Dermis blood vessel endothelial cell (primary cell): ENCODE results near the gene IFT122. TPM values are rescaled to one million over a fixed set of nuclear protein-coding genes. Genes with fewer than 3 reads are reported as not detected.
"Not testable (repeated sequence)": the region's sequence is repeated elsewhere in the genome, so short reads cannot be mapped to it uniquely, and the experiment has no call there.

ENCODE experiments used
- DNase-seq: peaks from one replicate; pipeline ENCODE4 v3.0.0; 2010
- total RNA-seq: library from RNA; depleted of rRNA; stranded (reverse); fragments of >200 nt; gene quantifications from 2 replicates; pipeline ENCODE4 v1.2.3, GENCODE V29; 2014

Gene IFT122
- total RNA-seq, 1 donor from 2014 or later: 28.4 TPM

DNA sequence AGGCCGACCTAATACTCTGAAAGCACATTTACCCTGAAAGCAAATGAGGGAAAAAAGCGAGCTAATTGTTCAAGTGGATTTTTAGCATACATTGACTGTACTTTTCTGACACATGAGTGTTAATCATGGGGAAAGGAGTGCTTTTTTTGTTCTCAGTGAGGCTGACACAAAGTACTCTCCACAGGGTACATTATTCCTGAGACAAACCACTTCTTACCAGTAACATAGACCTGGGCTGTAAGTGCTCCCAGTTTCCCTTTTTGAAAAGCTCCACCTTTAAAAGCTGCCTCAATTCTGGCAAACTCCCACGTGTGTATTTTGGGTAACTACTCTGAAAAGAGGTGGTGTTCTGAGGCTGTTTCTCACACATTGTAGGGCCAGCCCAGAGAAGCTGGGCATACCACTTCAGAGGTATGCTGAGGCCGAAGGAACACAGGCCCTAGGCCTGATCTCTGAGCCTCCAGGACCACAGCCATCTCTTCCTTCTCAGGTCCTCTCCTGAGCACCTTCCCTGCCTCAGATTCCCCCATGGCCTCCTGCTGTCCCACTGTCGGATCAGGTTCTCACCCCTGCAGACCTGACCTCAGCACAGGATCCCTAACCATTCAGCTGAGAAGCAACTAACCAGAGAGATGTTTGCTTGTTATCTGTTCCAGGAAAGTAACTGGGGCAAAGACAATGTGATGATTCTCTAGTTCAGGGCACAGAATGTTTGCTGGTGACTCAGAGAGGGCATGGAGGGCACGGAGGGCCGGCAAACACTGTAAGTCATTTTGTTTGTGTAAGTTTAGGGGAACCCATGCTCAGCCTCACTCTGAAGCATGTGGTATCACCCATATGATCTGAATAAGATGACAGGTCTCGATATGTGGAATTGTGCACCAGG is 58.8 kb downstream of the IFT122 start:
- peak; percentile 15 for DNase-seq

DNA sequence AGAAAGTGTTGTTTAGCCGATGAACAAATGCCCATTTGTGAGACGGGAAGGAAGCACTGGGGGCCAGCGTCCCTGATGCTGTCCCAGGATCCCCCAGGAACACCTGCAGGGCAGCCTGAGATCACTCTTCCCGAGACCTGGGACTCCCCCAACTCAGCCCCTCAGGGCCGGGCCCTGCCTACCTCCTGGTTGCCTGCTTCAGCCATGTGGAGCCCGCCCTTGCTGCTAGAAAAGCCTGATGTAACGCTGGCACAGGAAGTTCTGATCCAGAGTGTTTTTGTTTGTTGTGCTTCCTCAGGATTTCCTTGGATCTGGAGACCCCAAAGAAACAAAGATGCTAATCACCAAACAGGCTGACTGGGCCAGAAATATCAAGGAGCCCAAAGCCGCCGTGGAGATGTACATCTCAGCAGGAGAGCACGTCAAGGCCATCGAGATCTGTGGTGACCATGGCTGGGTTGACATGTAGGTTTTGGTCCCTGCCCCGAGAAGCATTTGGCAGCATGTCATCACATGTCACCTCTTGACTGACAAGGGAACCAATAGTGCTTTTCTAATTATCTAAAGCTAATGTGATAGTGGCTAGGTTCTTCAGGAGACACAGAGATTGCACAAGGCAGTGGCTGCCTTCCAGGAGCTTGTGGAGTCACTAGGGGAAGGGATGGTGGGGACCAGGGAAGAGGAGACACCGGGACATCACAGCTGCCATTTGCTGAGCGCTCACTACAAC is 59.7 kb downstream of the IFT122 start:
- peak; percentile 85 for DNase-seq

DNA sequence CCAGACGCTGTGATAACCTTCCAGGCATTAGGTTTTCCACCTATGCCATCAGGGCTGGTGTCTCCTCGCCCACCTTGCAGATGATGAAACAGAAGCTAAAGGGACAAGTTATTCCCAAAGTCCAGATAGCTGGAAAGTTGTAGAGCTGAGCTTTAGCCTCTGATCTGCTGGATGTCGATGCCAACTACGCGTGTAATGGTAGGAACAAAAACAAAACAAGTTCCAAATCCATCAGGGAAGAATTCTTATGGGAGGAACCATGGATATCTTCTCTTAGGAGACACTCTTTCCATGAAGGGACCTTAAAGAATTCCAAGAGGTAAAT is 60.3 kb downstream of the IFT122 start:
- DNase-seq: peak; percentile 19

DNA sequence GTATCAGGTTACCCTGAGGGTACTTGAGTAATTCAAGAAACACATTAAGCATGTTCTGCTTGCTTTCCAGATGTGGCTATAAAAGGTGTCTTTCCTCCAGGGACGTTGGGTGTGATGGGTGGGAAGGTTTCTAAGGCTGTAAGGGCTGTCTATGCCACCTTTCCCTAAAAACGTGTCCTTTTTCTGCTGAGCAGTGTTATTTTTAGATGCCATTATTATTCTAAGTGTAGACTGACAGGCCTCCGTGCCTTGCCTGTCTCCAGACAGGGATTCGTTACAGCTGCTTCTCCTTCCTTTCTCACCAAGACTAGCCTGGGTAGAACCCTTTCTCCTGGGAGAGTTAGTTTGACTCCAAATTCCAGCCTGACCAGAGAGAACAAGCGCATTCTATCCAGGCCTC is 61.6 kb downstream of the IFT122 start:
- DNase-seq: no peak

DNA sequence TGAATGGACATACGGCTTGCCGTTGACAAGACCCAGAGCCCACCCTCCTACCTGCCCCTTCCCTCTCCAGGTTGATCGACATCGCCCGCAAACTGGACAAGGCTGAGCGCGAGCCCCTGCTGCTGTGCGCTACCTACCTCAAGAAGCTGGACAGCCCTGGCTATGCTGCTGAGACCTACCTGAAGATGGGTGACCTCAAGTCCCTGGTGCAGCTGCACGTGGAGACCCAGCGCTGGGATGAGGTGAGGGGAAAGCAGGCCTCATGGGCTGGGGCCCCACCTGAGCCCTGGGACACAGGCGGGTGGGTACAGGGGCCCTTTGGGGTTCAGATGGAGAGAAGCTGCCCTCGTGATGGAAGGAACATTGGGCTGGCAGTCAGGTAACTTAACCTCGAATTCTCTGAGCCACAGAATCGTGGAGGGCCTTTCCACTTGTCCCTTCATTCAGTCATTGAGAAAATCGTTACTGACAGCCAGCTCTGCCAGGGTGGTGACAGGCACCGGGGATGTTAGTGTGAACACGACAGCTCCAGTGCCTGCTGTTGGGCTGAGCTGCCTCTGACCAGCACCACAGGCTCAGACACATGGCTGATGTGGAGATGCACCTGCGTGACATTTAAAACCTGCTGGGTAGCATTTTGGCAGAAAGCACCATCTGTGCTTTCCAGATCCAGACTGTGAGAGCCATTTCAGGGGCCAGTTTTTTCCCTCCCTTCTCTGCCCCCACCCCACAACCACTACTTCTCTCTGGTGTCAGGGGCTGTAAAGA is 62.8 kb downstream of the IFT122 start:
- no peak for DNase-seq

DNA sequence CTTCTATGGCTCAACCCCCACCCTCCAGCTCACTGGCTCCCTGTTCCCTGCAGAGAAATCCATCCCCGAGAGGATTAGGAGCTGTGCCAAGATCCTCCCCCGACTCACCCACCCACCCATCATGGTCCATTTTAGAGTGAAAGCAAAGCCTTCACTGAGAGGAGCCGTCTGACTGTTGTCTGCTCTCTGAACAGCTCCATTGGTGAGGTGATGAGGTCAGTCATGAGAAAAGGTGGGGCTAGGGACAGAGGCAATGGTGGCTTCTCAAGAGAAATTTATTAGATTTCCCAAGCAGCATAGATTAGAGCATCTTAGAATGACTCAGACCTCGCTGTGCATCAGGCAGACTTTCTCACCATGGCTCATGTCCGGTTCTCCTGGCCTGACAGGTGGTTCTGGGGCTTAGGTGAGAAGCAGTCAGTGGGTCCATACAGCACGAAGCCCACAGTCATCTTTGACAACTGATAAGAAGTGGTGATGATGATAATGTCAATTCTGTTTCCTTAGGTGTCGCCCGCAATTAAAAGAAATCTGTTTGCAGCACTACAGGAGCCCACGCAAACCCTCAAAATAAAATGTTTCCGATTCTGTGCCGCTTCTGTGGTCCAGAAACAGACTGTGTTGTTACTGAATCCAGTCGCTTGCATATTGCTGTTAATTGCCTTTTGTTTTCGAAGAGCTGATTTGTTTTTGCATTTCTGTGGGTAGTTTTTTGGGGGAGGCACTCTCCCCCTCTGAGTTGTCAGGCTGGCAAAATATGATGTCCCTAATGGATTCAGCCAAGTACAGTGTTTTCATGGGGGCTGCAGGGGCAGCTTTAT is 63.7 kb downstream of the IFT122 start:
- DNase-seq: no peak

DNA sequence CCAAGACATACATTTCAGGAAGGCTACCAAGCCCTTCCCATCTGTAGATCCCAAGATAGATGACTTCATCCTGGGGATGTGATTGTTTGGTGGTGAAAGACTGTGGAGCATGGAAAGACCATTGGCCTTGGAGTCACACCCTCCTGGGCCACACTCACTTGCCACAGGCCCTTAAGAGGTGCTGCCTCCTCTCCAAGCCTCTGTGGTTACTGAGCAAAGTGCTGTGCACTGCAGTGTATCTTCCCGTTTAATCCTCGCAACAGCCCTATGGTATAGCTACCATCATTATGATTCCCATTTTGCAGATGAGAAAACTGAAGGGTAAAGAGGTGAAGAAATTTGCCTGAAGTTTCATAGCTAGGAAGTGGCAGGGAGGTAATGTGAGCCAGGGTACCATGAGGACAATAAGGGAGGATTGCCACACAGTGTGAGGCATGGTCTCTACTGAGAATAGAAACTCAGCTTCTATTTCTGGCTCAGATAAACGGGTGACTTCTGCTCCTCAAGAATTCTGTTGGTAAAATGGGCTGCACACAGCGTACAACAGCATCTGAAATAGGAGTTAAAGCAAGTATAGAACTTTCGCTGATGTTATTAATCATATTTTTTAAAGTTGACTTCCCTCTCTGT is 64.6 kb downstream of the IFT122 start:
- no peak for DNase-seq

DNA sequence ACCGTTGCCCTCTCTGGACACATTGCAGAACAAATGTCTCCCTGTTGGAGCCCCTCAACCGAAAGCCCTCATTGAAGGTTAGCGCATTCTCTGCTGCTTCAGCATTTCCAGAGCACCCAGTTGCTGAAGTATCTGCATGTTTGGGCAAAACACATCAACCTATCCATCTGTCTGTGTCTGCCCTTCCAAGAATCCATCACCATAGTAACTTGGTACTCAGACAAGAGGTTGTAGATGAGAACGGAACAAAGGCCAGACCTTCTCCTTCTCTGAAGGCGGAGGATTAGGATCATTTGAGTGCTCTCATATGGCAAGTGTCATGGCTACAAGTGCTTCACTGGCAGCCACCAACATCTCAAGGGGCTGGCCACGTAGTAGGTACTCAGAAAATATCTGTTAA is 65.3 kb downstream of the IFT122 start:
- DNase-seq: no peak

DNA sequence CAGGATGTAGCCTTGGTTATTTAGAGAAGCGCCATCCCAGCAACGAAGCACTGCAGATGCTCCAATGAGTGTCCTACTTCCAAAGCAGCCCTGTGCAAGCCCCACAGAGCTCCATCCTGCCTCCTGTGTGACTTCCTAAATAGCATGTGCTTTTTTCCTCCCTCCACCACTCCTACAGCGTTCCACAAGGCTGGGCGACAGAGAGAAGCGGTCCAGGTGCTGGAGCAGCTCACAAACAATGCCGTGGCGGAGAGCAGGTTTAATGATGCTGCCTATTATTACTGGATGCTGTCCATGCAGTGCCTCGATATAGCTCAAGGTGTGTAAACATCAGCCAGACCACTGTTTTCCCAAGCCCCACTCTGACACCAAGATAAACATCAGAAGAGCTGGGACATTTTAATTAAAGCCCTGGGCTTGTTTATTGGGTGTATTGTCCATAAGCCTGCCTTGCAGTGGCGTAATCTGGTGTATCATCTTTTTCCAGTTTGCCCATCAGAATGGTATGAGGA is 66.3 kb downstream of the IFT122 start:
- no peak for DNase-seq

DNA sequence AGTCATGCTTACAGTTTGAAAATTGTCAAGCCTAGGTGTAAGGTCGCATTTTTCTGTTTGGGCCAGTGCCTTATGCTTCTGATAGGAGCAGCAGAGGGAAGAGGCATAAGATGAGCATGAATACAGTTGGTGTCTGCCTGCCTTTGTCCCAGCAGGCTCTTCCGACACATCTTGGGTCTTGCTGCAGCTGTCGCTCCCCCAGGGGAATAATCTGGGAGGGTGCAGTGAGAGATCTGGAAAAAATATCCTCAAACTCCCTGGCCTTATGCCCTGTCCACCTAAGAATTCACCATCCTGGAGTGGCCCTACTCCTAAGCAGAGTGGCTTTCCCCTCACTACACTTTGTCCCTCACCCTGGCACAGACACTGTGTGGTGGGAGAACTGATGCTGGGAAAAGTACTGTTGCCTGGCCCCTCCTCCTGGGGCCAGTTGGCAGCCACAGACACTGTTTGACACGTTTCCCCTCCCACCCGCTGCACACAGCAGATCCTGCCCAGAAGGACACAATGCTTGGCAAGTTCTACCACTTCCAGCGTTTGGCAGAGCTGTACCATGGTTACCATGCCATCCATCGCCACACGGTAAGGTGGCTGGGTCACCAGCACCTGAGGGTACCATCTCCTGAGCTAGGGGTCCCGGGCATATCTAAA is 67.3 kb downstream of the IFT122 start:
- peak; percentile 71 for DNase-seq

DNA sequence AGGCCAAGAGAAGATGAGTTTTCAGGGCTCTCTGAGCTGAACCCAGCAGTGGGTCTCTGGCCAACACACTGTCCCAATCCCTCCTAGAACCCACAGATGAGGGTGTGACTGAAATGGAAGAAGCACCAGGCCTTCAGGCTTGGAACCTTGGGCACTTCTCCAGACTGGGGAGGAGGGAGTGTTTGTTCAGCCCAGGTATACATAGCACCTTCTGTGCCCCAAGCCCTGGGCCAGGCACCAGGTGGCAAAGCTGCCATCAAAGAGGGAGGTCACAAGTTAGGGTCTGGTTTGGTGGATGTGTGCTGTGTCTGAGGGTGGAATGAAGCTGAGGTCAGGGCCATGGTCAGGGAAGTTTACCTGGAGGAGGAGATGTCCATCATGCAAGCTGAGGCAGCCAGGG is 72.6 kb downstream of the IFT122 start:
- DNase-seq: no peak

DNA sequence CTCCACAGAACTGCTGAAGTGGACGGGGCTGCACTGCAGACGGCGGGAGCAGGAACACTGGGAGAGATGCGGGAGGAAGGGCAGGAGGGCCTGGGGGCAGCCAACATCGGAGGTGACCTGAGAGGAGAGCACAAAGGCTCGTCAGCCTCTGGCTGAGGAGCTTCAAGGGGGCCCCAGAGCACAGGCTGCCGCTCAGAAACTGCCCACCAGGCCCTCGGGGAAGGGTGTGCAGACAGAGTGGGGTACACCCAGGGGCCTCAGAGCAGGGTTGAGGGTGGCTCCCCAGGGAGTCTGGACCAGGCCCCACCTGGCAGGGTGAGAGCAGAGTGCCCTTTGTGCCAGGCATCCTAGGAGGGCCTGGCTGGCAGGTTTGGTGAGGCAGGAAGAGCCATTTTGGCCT is 73.7 kb downstream of the IFT122 start:
- DNase-seq: no peak

DNA sequence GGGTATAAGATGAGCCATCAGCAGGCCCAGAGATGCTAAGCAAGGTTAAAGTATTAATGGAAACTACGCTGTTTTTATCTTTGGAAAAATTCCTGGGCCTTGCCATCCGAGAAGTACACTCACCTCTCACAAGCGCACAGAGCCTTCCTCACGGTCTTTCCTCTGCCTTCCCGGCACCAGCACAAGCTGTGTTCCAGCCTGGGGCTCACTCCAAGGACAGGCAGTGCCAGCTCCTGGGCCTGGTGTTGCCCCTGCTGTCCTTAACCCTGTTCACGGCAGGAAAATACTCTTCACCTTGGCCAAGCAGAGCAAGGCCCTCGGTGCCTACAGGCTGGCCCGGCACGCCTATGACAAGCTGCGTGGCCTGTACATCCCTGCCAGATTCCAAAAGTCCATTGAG is 74.1 kb downstream of the IFT122 start:
- no peak for DNase-seq

DNA sequence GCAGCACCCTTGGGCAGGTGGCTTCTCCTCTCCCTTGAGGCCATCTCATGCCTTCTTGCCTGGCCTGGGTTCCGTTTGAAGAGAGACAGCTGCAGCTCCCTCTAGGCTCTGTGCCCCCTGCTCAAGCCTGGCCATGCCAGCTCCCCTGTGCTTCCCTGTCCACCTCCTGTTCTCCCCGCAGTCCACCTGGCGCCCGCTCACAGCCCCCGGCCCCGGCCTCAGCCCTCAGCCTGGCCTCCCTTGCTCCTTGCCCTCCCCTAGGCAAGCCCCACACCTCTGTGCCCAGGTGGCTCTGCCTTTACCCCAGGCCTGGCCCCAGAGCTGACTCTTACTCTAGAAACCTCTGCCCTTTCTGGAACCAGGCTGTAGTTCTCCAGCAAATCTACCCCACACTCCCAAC is 74.5 kb downstream of the IFT122 start:
- DNase-seq: no peak

DNA sequence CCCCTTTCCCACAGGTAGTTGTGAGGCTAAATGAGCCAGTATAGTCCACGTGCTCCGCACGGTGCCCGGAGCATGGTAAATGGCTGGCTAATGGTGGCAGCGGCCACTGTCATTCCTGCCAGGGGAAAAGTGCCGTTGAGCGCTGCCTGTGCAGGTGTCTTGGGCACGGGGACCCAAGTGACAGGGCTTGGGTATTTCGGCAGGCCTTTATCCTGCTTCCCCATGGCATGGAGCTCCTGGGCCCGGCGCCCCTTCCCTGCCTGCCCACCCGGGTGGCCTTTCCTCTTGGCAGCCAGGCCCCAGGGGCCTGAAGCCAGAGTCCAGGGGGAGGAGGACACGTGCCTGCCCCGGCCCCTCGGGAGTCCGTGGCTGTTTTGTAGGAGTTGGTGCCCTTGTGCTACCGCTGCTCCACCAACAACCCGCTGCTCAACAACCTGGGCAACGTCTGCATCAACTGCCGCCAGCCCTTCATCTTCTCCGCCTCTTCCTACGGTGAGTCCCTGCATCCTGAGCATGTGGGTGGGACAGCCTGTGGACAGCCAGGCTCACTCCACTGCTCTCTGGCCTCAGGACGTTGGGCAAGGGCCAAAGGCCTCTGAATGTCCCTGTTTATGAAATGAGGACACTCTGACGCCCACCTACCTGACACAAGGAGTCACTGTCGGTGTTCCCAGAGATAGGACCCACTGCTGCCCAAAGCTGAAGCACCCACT is 75.2 kb downstream of the IFT122 start:
- DNase-seq: not testable (repeated sequence)

DNA sequence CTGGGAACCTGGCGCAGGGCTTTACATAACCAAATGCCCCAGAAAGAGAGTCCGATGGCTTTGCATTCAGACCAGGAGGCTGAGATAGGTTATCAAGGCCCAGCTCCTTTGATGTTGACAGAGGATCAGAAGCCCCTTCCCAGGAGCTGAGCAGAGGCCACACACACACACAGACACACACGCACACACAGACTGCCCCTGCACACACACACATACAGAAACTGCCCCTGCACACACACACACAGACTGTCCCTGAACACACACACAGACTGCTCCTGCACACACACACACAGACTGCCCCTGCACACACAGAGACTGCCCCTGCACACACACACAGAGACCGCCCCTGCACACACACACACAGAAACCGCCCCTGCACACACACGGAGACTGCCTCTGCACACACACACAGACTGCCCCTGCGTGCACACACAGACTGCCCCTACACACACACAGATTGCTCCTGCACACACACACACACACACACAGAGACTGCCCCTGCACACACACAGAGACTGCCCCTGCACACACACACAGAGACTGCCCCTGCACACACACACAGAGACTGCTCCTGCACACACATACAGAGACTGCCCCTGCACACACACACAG is 75.9 kb downstream of the IFT122 start:
- not testable (repeated sequence) for DNase-seq

DNA sequence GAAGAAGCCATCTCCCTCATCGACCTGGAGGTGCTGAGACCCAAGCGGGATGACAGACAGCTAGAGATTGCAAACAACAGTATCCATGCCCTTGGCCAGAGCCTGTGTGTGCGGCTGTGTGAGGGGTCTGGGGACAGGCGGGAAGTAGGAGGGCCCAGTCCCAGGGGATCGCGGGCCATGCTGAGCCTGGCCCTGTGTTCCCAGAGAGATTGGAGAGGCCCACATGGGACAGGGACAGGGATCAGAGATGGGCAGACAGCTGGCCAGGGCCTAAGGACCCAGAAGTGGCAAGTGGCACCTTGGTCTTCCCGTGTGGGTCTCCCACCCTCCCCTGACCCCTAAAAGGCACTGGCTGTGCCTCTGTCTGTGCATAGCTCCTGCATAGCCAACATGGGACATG is 77.5 kb downstream of the IFT122 start:
- no peak for DNase-seq

DNA sequence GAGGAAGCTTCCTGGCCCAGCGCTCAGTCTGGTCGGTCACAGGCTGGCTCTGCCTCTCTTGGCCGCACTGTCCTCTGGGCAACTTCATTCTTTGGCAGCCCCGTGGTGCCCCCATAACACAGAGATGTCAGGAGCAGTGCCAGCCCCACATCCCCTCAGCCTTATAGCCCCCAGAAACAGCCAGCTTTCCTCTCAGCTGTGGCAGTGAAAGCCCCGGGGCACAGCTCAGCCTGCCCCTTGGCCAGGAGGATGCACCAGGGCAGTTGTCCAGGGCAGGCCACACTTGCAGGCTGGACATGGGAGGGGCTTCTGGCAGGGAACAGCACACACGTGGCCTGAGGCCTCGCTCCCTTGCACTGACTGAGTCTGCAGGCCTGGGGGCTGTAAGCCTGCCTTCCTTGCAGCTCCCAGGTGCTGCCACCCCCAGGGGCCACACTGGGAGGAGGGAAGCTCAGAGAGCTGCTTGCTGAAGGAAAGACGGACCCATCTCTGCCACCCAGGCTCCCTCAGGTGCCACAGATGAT is 78.1 kb downstream of the IFT122 start:
- no peak for DNase-seq

DNA sequence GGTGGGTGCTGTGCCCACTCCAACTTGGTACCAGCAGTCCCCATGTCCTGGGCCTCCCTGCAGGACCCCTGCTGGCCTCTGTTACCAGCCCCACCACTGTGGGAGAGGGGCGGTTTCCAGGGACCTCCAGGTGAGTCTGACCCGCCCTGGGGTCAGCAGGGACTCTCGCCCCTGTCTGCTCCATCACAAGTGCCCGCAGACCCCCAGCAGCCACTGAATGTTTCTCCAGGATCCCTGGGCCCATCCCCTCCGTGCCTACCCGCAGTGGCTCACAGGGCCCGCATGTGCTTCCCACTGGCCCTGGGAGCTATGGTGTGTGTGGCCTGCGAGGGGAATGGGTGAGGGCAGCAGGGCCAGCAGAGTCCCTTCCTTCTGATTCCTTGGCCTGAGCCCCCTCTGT is 78.6 kb downstream of the IFT122 start:
- no peak for DNase-seq

DNA sequence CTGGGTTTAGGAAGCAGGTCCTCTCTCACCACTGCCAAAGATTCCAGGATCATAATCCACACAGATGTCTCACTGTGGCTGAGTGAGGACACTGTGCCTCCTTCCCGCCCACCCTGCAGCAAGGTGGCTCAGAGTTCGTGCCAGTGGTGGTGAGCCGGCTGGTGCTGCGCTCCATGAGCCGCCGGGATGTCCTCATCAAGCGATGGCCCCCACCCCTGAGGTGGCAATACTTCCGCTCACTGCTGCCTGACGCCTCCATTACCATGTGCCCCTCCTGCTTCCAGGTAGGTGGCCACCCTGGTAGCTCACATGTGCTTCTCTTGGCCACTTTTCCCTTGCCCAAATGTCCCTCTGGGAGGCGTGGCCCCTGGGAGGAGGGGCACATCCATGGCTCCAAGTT is 79.4 kb downstream of the IFT122 start:
- no peak for DNase-seq
